Hindlimb muscle (tissue), 1 donor: ENCODE results near the gene XYLT1. TPM values are rescaled to one million over a fixed set of nuclear protein-coding genes. Genes with fewer than 3 reads are reported as not detected.

ENCODE experiments used
- DNase-seq: peaks from one replicate; pipeline ENCODE4 v3.0.0-alpha.2; 2013
- polyA plus RNA-seq: library from polyadenylated mRNA; unstranded; fragments of 120-200 nt; gene quantifications from one replicate; pipeline ENCODE4 v1.2.1, GENCODE V29; 2013; ENCODE audit not compliant: insufficient read length

Gene XYLT1
- polyA plus RNA-seq, 1 donor, result 6.4 TPM

- DNase-seq, result no peak
Observed at GRCh38 chr16:17143546-17144419, 327.0 kb downstream of the XYLT1 start.

- DNase-seq, result peak; percentile 6
Observed at GRCh38 chr16:17138801-17139200, 332.0 kb downstream of the XYLT1 start.

GRCh38 chr16:17135439-17135838 is 335.3 kb downstream of the XYLT1 start:
- DNase-seq, result no peak

- no peak for DNase-seq
Observed at GRCh38 chr16:17134586-17134985, 336.2 kb downstream of the XYLT1 start.

GRCh38 chr16:17133851-17134250 is 336.9 kb downstream of the XYLT1 start:
- DNase-seq, result no peak

GRCh38 chr16:17131351-17131750 is 339.4 kb downstream of the XYLT1 start:
- DNase-seq, result no peak

- DNase-seq, result no peak
Observed at GRCh38 chr16:17130733-17131132, 340.0 kb downstream of the XYLT1 start.

GRCh38 chr16:17129971-17130370 is 340.8 kb downstream of the XYLT1 start:
- DNase-seq, result no peak

- DNase-seq, result no peak
Observed at GRCh38 chr16:17128791-17129190, 342.0 kb downstream of the XYLT1 start.

- no peak for DNase-seq
Observed at GRCh38 chr16:17126156-17126555, 344.6 kb downstream of the XYLT1 start.

- DNase-seq, result no peak
Observed at GRCh38 chr16:17125671-17126070, 345.1 kb downstream of the XYLT1 start.

GRCh38 chr16:17117906-17118577 is 352.7 kb downstream of the XYLT1 start:
- DNase-seq, result no peak

GRCh38 chr16:17116595-17117322 is 354.0 kb downstream of the XYLT1 start:
- DNase-seq, result no peak

GRCh38 chr16:17109413-17109812 is 361.3 kb downstream of the XYLT1 start:
- DNase-seq, result no peak

GRCh38 chr16:17108596-17108995 is 362.2 kb downstream of the XYLT1 start:
- no peak for DNase-seq

GRCh38 chr16:17107450-17107849 is 363.3 kb downstream of the XYLT1 start:
- DNase-seq, result no peak

GRCh38 chr16:17106243-17106791 is 364.4 kb downstream of the XYLT1 start:
- DNase-seq, result no peak

- DNase-seq, result no peak
Observed at GRCh38 chr16:17105239-17105797, 365.4 kb downstream of the XYLT1 start.

- DNase-seq, result no peak
Observed at GRCh38 chr16:17104654-17105053, 366.1 kb downstream of the XYLT1 start.

- no peak for DNase-seq
Observed at GRCh38 chr16:17103216-17103615, 367.5 kb downstream of the XYLT1 start.

- no peak for DNase-seq
Observed at GRCh38 chr16:17101646-17102045, 369.1 kb downstream of the XYLT1 start.

GRCh38 chr16:17098685-17099084 is 372.1 kb downstream of the XYLT1 start:
- no peak for DNase-seq

- no peak for DNase-seq
Observed at GRCh38 chr16:17084130-17084529, 386.6 kb downstream of the XYLT1 start.
